Brain microvascular endothelial cell (primary cell): Measurements from ENCODE around the gene TENT5C.
A peak's percentile ranks its signal among the peaks of the same experiment; 100 is the strongest.
"Not testable (repeated sequence)": the region's sequence is repeated elsewhere in the genome, so short reads cannot be mapped to it uniquely, and the experiment has no call there.

ENCODE experiments used
- DNase-seq: peaks from one replicate; pipeline ENCODE4 v3.0.0-alpha.2; 2020
- H3K27ac ChIP-seq: fragments of 250-450 bp; sonication (Bioruptor Pico); 2 replicates; pipeline ENCODE4 v1.5.1; 2020; ENCODE audit warnings: mild to moderate bottlenecking, moderate library complexity
- H3K27me3 ChIP-seq: fragments of 250-450 bp; sonication (Bioruptor Pico); replicated peaks from 2 replicates; pipeline ENCODE4 v1.5.1; 2020; ENCODE audit warnings: mild to moderate bottlenecking
- H3K36me3 ChIP-seq: fragments of 250-450 bp; sonication (Bioruptor Pico); replicated peaks from 2 replicates; pipeline ENCODE4 v1.5.1; 2020; ENCODE audit warnings: mild to moderate bottlenecking
- H3K4me3 ChIP-seq: 2 replicates; pipeline ENCODE4 v1.5.1; 2011; ENCODE audit warnings: low read depth, mild to moderate bottlenecking, control low read depth, low read length, moderate library complexity
- in situ Hi-C: cut with HindIII; loops from 2 replicates; pipeline ENCODE4 v1.10.0; 2017; ENCODE audit warnings: low sequenced_read_pairs, low pct_ligation_motif_present
- TF ChIP-seq, protein P1 (sequence below): IDR thresholded peaks from 2 replicates; pipeline ENCODE4 v1.5.1; 2011; ENCODE audit warnings: low read depth, mild to moderate bottlenecking, moderate library complexity, low read length, control low read depth, inconsistent platforms; ENCODE audit errors: missing control alignments

The TENT5C gene

GRCh38 chr1:117605774-117606648 lies at the start of gene TENT5C:
Gene TENT5C (plus strand): TSS chr1:117606048. CDS start chr1:117622869, 16,821 bp downstream.
- no peak within 1 kb of the TSS for H3K27ac ChIP-seq
- in situ Hi-C loops, result no loop called here
- H3K4me3 ChIP-seq, result peak within 1 kb of the TSS; percentile 66
- DNase-seq, result peak; percentile 93
- TF ChIP-seq, protein P1, sequence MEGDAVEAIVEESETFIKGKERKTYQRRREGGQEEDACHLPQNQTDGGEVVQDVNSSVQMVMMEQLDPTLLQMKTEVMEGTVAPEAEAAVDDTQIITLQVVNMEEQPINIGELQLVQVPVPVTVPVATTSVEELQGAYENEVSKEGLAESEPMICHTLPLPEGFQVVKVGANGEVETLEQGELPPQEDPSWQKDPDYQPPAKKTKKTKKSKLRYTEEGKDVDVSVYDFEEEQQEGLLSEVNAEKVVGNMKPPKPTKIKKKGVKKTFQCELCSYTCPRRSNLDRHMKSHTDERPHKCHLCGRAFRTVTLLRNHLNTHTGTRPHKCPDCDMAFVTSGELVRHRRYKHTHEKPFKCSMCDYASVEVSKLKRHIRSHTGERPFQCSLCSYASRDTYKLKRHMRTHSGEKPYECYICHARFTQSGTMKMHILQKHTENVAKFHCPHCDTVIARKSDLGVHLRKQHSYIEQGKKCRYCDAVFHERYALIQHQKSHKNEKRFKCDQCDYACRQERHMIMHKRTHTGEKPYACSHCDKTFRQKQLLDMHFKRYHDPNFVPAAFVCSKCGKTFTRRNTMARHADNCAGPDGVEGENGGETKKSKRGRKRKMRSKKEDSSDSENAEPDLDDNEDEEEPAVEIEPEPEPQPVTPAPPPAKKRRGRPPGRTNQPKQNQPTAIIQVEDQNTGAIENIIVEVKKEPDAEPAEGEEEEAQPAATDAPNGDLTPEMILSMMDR, result no peak
- H3K36me3 ChIP-seq, result no peaks in the 10 kb centered on the region
- H3K27me3 ChIP-seq, result peaks cover 11% of the 10 kb centered on the region

- TF ChIP-seq, protein P1, result no peak
- in situ Hi-C loops, result no loop called here
- no peak for DNase-seq
- no peak overlapping the region for H3K27ac ChIP-seq
- H3K36me3 ChIP-seq, result no peaks in the 10 kb centered on the region
- H3K4me3 ChIP-seq, result no peak overlapping the region
- H3K27me3 ChIP-seq, result no peaks in the 10 kb centered on the region
Observed at GRCh38 chr1:117556341-117556740, 49.5 kb upstream of the TENT5C start.

DNA sequence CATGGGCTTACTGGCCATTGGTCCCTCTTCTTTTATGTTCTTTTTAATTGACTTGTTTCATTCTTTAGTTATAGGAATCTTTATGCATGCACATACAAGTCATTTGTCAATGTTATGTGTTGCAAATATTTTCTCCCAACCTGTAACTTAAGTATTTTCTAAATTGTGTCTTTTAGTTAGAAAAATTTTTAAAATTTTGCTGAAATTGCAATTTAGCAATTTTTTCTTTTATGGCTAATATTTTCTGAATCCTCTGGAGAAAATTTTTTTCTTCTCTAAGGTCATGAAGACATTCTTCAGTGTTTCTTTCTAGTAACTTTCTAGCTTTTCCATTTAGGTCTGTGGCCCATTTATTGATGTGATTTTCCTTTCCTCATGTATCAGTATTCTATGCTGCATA lies 48.9 kb upstream of the TENT5C start:
- Histone ChIP-seq H3K27me3 (no peaks in the 10 kb centered on the region), H3K4me3 (no peak overlapping the region), H3K36me3 (no peaks in the 10 kb centered on the region), H3K27ac (no peak overlapping the region)
- in situ Hi-C loops, result no loop called here
- no peak for DNase-seq
- TF ChIP-seq, protein P1, result no peak

- H3K27me3 ChIP-seq, H3K27ac ChIP-seq, H3K36me3 ChIP-seq, H3K4me3 ChIP-seq, in situ Hi-C loops, DNase-seq: not testable (repeated sequence)
Observed at GRCh38 chr1:117558451-117558850, 47.4 kb upstream of the TENT5C start.

DNA sequence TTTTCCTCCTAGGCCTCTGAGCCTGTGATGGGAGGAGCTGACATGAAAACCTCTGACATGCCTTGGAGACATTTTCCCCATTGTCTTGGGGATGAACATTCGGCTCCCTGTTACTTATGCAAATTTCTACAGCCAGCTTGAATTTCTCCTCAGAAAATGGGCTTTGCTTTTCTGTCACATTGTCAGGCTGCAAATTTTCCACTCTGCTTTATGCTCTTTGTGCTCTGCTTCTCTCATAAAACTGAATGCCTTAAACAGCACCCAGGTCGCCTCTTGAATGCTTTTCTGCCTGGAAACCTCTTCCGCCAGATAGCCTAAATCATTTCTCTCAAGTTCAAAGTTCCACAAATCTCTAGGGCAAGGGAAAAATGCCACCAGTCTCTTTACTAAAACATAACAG lies 46.7 kb upstream of the TENT5C start:
- TF ChIP-seq, protein P1, result no peak
- H3K27ac ChIP-seq, result no peak overlapping the region
- in situ Hi-C loops, result no loop called here
- no peak overlapping the region for H3K4me3 ChIP-seq
- H3K36me3 ChIP-seq, result no peaks in the 10 kb centered on the region
- no peaks in the 10 kb centered on the region for H3K27me3 ChIP-seq
- DNase-seq, result no peak

- no peaks in the 10 kb centered on the region for H3K36me3 ChIP-seq
- no peaks in the 10 kb centered on the region for H3K27me3 ChIP-seq
- H3K27ac ChIP-seq, result no peak overlapping the region
- TF ChIP-seq, protein P1, result no peak
- DNase-seq, result no peak
- no peak overlapping the region for H3K4me3 ChIP-seq
- in situ Hi-C loops, result no loop called here
Observed at GRCh38 chr1:117559985-117560384, 45.9 kb upstream of the TENT5C start.
